Progenitor cell of endocrine pancreas (in vitro differentiated cells): ENCODE measurements around the gene CREM. TPM values are rescaled to one million over a fixed set of nuclear protein-coding genes. Genes with fewer than 3 reads are reported as not detected.
A peak's percentile ranks its signal among the peaks of the same experiment; 100 is the strongest.
"Not testable (repeated sequence)": the region's sequence is repeated elsewhere in the genome, so short reads cannot be mapped to it uniquely, and the experiment has no call there.

Experiments used
- DNase-seq: peaks from one replicate; pipeline ENCODE4 v3.0.0; 2021; ENCODE audit warnings: low spot score; ENCODE audit not compliant: unreplicated experiment
- H3K27ac Mint-ChIP-seq: 2 replicates; pipeline ENCODE4 v1.8.0; 2021; ENCODE audit warnings: mild to moderate bottlenecking, moderate library complexity, mixed read lengths
- H3K27me3 Mint-ChIP-seq: 2 replicates; pipeline ENCODE4 v1.8.0; 2021; ENCODE audit warnings: mixed read lengths
- H3K36me3 Mint-ChIP-seq: 2 replicates; pipeline ENCODE4 v1.8.0; 2022; ENCODE audit warnings: mixed read lengths; ENCODE audit not compliant: insufficient read depth
- H3K4me1 Mint-ChIP-seq: 2 replicates; pipeline ENCODE4 v1.8.0; 2021; ENCODE audit warnings: low read depth, mixed read lengths
- H3K4me3 Mint-ChIP-seq: 2 replicates; pipeline ENCODE4 v1.8.0; 2021; ENCODE audit warnings: low read depth, mild to moderate bottlenecking, moderate library complexity, mixed read lengths
- H3K9me3 Mint-ChIP-seq: 2 replicates; pipeline ENCODE4 v1.8.0; 2021; ENCODE audit warnings: low read depth, mixed read lengths
- total RNA-seq: library from RNA; stranded (reverse); gene quantifications from 2 replicates; pipeline ENCODE4 v1.2.1, GENCODE V29; 2021
- TF ChIP-seq, protein P1 (sequence below): fragments of 200-600 bp; sonication (generic); IDR thresholded peaks from one replicate; pipeline ENCODE4 v1.5.0; 2021; ENCODE audit warnings: antibody characterized with exemption, mild to moderate bottlenecking; ENCODE audit not compliant: unreplicated experiment

CREM gene
- total RNA-seq, 1 donor from 2014 or later, result 36.1 TPM

DNA sequence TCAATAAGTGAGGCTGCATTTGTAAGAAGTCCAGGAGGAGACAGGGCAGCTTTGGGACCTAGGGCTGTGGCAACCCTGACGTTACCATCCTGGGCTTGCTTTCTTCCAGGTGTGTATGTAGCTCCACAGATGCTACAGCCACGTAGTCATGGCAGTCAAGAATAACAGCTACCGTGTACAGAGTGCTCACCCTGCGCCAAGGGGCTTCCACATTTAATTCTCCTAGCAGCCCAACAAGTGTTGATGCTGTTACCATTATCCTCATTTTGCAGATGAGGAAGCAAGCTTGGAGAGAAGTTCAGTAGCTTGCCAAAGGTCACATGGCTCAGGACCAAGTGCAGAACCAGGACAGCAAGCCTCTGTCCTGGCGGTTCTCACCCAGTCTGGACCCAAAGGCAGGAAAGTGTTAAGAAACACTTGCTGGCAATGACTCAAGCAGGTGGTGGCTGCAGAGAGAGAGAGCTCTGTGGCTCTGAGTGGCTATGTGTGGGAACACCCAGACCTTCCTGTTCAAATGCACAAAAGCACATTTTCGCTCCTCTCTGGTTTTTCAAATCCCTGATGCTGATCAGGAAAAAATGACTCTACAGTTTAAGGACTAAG is 89.8 kb downstream of the CREM start:
- DNase-seq, result no peak
- H3K27me3 Mint-ChIP-seq, result no peaks in the 10 kb centered on the region
- peaks cover 4% of the 10 kb centered on the region for H3K36me3 Mint-ChIP-seq
- H3K4me1 Mint-ChIP-seq, result peaks cover 9% of the 10 kb centered on the region
- TF ChIP-seq, protein P1, sequence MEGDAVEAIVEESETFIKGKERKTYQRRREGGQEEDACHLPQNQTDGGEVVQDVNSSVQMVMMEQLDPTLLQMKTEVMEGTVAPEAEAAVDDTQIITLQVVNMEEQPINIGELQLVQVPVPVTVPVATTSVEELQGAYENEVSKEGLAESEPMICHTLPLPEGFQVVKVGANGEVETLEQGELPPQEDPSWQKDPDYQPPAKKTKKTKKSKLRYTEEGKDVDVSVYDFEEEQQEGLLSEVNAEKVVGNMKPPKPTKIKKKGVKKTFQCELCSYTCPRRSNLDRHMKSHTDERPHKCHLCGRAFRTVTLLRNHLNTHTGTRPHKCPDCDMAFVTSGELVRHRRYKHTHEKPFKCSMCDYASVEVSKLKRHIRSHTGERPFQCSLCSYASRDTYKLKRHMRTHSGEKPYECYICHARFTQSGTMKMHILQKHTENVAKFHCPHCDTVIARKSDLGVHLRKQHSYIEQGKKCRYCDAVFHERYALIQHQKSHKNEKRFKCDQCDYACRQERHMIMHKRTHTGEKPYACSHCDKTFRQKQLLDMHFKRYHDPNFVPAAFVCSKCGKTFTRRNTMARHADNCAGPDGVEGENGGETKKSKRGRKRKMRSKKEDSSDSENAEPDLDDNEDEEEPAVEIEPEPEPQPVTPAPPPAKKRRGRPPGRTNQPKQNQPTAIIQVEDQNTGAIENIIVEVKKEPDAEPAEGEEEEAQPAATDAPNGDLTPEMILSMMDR, result no peak
- no peak overlapping the region for H3K4me3 Mint-ChIP-seq
- no peak overlapping the region for H3K27ac Mint-ChIP-seq
- no peaks in the 10 kb centered on the region for H3K9me3 Mint-ChIP-seq

DNA sequence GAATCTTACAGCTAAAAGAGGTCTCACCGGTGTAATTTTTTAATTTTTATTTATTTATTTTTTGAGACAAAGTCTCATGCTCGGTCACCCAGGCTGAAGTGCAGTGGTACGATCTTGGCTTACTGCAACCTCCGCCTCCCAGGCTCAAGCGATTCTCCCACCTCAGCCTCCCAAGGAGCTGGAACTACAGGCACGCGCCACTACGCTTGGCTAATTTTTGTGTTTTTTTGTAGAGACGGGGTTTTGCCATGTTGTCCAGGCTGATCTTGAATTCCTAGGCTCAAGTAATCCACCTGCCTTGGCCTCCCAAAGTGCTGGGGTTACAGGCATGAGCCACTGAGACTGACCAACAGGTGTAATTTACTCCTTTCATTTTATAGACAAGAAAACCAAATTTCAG is 90.3 kb downstream of the CREM start:
- not testable (repeated sequence) for H3K27ac Mint-ChIP-seq, H3K36me3 Mint-ChIP-seq, H3K4me3 Mint-ChIP-seq, H3K4me1 Mint-ChIP-seq, H3K9me3 Mint-ChIP-seq, DNase-seq, H3K27me3 Mint-ChIP-seq

DNA sequence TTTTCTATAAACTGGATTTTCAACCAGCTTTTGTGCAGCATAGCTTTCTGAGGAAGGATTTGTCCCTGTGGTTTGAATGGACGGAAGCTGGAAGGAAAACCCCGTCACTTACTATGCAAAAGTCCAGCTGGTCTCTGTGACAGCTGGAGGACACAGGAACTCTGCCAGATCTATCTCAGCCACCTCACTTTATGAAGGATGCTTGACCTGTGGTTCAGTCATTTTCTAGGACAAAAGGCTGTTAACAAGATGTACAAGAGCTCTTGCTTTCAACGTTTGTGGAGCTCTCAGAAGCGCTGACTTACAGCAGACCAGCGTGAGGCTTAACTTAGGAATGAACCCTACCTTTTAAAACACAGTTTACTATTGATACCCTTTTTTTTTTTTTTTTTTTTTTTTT is 90.8 kb downstream of the CREM start:
- H3K4me3 Mint-ChIP-seq, result no peak overlapping the region
- H3K9me3 Mint-ChIP-seq, result no peaks in the 10 kb centered on the region
- H3K4me1 Mint-ChIP-seq, result peaks cover 6% of the 10 kb centered on the region
- no peaks in the 10 kb centered on the region for H3K27me3 Mint-ChIP-seq
- TF ChIP-seq, protein P1, result no peak
- no peak overlapping the region for H3K27ac Mint-ChIP-seq
- peaks cover 1% of the 10 kb centered on the region for H3K36me3 Mint-ChIP-seq
- DNase-seq, result no peak

DNA sequence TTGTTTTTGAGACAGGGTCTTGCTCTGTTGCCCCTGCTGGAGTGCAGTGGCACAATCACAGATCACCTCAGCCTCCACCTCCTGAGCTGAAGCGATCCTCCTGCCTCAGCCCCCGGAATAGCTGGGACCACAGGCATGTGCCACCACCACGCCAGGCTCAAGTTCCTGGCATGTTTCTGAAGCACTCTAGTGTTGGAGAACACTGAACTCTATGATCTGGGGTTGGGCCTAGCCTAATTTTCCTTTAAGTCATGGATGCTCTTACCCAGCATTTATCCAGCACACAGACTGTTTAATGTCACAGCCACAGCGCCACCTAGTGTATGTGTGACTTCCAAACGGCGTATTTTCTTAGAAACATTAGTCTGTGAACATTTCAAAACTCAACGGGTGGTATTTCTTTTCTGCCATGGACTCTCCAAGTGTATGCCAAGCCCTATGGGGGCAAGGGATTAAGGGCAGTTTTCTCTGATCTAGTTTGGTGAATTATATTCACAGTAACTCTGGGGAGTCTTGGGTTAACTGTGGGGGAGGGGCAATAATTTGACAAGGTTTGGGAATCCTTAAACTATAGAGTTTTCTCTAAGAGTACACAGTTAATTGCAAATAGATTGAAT is 91.8 kb downstream of the CREM start:
- TF ChIP-seq, protein P1, result peak; percentile 91
- H3K4me3 Mint-ChIP-seq, result no peak overlapping the region
- peaks cover 1% of the 10 kb centered on the region for H3K36me3 Mint-ChIP-seq
- peaks cover 6% of the 10 kb centered on the region for H3K4me1 Mint-ChIP-seq
- no peaks in the 10 kb centered on the region for H3K27me3 Mint-ChIP-seq
- DNase-seq, result peak; percentile 52
- H3K27ac Mint-ChIP-seq, result peak overlapping the region; percentile 43
- H3K9me3 Mint-ChIP-seq, result no peaks in the 10 kb centered on the region

DNA sequence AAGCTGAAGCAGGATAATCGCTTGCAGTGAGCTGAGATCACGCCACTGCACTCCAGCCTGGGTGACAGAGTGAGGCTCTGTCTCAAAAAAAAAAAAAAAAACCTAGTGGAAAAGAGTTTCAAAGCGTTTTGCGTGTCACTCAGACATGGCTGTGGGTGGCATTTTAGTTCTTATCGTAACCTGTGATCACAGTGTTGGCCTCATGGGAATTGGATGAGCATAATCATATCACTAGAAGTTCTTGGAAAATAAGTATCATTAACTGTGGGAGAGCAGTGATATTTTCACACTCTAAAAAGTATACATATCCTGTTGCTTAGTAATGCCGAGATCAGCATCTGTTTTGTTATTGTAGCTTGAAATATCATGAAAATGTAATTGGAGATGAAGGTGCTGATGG is 92.6 kb downstream of the CREM start:
- Mint-ChIP-seq H3K36me3 (no peaks in the 10 kb centered on the region), H3K4me1 (peaks cover 6% of the 10 kb centered on the region), H3K9me3 (no peaks in the 10 kb centered on the region), H3K27ac (no peak overlapping the region), H3K27me3 (no peaks in the 10 kb centered on the region), H3K4me3 (no peak overlapping the region)
- TF ChIP-seq, protein P1, result no peak
- no peak for DNase-seq
